DOHH2 (cell line): ENCODE data around the gene PTP4A2.
A peak's percentile ranks its signal among the peaks of the same experiment; 100 is the strongest.

Experiments used
- EZH2phosphoT487 ChIP-seq: fragments of 200-600 bp; sonication (generic); IDR thresholded peaks from 2 replicates; pipeline ENCODE4 v1.6.1; 2017; ENCODE audit warnings: borderline replicate concordance, mild to moderate bottlenecking, antibody characterized with exemption, low read length, moderate library complexity, mixed read lengths
- TF ChIP-seq, protein P1 (sequence below): fragments of 200-600 bp; sonication (generic); IDR thresholded peaks from one replicate; pipeline ENCODE4 v1.5.1; 2014; ENCODE audit warnings: antibody characterized with exemption, mild to moderate bottlenecking, low read depth, low read length; ENCODE audit not compliant: poor library complexity, severe bottlenecking

DNA sequence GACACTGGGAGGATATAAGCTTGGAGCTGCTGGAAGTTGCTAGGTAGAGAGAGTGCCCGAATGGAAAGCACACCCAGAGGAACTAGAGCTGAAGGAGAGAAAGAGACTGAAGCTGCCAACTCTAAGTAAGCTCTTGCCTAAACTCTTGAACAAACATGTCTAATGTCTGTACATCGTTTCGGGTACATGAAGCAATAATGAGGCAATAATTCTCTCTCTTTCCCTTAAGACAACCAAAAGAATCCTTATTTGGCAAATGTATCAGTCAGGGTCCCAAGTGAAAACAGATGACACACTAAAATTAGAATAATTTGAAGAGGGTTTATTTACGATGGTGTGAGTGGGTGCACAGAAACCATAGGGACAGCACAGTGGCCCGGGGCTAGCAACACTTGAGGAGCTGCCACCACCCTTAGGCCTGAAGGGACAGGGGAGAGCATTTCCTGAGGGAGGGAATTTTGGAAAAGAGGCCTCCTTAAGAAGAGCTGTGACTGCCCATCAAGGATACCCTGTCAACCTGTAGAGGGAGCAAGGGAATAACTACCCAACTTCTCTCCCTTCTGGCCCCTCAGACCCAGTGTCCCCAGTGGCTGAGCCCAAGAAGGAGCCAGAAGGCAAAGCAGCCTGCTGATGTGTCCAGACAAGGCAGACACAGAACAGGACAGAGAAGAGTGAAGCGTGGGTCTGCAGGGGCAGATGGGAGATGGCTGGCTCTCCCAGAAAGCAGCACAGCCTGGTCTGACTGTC, 39.4 kb upstream of the PTP4A2 start:
- TF ChIP-seq, protein P1, sequence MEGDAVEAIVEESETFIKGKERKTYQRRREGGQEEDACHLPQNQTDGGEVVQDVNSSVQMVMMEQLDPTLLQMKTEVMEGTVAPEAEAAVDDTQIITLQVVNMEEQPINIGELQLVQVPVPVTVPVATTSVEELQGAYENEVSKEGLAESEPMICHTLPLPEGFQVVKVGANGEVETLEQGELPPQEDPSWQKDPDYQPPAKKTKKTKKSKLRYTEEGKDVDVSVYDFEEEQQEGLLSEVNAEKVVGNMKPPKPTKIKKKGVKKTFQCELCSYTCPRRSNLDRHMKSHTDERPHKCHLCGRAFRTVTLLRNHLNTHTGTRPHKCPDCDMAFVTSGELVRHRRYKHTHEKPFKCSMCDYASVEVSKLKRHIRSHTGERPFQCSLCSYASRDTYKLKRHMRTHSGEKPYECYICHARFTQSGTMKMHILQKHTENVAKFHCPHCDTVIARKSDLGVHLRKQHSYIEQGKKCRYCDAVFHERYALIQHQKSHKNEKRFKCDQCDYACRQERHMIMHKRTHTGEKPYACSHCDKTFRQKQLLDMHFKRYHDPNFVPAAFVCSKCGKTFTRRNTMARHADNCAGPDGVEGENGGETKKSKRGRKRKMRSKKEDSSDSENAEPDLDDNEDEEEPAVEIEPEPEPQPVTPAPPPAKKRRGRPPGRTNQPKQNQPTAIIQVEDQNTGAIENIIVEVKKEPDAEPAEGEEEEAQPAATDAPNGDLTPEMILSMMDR = peak; percentile 30
- no peak for TF ChIP-seq EZH2phosphoT487
